ENCODE data around the gene ADORA2B.
A peak's percentile ranks its signal among the peaks of the same experiment; 100 is the strongest.
"Not testable (repeated sequence)": the region's sequence is repeated elsewhere in the genome, so short reads cannot be mapped to it uniquely, and the experiment has no call there.

The ADORA2B gene

DNA sequence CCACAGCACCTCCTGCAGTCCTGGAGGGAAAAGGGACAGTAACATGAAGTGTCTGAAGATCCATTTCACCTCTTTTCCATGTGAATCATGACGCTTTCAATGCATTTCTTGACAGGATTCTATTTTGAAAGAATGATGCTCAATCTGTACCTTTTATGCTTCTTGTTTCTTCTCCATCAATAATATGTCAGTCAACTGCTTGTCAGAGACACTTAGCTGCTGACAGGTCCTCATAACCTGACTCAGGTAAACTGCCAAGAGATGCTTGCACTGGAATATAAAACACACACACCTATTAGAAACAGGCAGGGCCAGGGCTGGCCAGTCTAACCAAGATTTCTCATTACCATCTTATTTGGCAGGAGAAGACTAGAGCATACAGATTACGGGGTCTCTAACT, 33.0 kb downstream of the ADORA2B start:
- in situ Hi-C loops (cut with MboI; ENCODE audit: low pct_unique_long_range_greater_than_20kb, low sequenced_read_pairs, unreplicated experiment), result loop anchor here (25.0 kb wide), 1 partner anchor 141 kb away; no protein-coding TSS in a partner anchor
- TF ChIP-seq, protein P1, sequence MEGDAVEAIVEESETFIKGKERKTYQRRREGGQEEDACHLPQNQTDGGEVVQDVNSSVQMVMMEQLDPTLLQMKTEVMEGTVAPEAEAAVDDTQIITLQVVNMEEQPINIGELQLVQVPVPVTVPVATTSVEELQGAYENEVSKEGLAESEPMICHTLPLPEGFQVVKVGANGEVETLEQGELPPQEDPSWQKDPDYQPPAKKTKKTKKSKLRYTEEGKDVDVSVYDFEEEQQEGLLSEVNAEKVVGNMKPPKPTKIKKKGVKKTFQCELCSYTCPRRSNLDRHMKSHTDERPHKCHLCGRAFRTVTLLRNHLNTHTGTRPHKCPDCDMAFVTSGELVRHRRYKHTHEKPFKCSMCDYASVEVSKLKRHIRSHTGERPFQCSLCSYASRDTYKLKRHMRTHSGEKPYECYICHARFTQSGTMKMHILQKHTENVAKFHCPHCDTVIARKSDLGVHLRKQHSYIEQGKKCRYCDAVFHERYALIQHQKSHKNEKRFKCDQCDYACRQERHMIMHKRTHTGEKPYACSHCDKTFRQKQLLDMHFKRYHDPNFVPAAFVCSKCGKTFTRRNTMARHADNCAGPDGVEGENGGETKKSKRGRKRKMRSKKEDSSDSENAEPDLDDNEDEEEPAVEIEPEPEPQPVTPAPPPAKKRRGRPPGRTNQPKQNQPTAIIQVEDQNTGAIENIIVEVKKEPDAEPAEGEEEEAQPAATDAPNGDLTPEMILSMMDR (IDR thresholded peaks at IDR 0.05; ENCODE audit: extremely low read depth, insufficient read depth, missing control alignments), result no peak
- DNase-seq (ENCODE audit: low spot score), result no peak

DNA sequence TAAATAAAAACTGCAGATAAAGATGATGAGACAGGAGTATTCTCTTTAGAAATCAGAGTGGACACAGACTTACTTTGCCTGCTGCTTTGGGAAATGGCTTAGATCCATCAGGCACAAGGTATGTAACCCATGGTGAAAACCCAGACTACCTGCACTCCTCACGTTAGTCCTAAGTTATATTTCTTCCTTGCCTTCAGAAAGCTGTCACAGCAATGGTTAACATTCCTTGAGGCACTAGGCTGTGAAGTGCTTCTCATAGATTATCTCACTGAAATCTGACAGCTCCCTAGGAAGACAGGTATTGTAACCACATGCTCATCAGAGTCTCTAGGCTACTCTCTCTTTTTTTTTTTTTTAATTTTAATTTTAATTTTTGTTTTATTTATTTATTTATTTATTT, 33.7 kb downstream of the ADORA2B start:
- in situ Hi-C loops (cut with MboI; ENCODE audit: low pct_unique_long_range_greater_than_20kb, low sequenced_read_pairs, unreplicated experiment), result loop anchor here (25.0 kb wide), 1 partner anchor 141 kb away; no protein-coding TSS in a partner anchor
- DNase-seq (ENCODE audit: low spot score), result no peak
- TF ChIP-seq, protein P1 (IDR thresholded peaks at IDR 0.05; ENCODE audit: extremely low read depth, insufficient read depth, missing control alignments), result no peak

DNA sequence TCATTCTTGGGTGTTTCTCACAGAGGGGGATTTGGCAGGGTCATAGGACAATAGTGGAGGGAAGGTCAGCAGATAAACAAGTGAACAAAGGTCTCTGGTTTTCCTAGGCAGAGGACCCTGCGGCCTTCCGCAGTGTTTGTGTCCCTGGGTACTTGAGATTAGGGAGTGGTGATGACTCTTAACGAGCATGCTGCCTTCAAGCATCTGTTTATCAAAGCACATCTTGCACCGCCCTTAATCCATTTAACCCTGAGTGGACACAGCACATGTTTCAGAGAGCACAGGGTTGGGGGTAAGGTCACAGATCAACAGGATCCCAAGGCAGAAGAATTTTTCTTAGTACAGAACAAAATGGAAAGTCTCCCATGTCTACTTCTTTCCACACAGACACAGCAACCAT, 34.1 kb downstream of the ADORA2B start:
- in situ Hi-C loops (cut with MboI; ENCODE audit: low pct_unique_long_range_greater_than_20kb, low sequenced_read_pairs, unreplicated experiment), result loop anchor here (25.0 kb wide), 1 partner anchor 142 kb away; no protein-coding TSS in a partner anchor
- not testable (repeated sequence) for DNase-seq (ENCODE audit: low spot score)

DNA sequence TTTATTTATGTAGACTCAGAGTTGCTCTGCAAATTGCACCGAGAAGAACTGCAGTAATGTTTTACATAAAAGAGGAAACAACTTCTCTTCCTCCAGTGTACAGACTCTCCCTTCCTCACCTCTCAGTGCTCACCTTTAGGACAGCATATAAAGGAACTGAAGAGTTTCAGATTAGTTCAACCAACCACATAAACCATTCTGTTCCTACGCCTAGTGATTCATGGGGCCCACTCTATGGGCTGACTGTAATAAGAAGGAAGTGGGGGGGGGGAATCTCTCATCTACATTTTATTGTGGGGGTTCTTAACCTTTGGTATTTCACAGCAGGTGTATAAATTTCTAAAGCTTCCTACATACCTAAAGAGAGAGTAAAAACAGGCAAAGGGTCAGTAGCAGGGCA, 36.3 kb downstream of the ADORA2B start:
- DNase-seq (ENCODE audit: low spot score), result peak; percentile 60
- in situ Hi-C loops (cut with MboI; ENCODE audit: low pct_unique_long_range_greater_than_20kb, low sequenced_read_pairs, unreplicated experiment), result loop anchor here (25.0 kb wide), 1 partner anchor 144 kb away; no protein-coding TSS in a partner anchor
- TF ChIP-seq, protein P1 (IDR thresholded peaks at IDR 0.05; ENCODE audit: extremely low read depth, insufficient read depth, missing control alignments), result no peak

DNA sequence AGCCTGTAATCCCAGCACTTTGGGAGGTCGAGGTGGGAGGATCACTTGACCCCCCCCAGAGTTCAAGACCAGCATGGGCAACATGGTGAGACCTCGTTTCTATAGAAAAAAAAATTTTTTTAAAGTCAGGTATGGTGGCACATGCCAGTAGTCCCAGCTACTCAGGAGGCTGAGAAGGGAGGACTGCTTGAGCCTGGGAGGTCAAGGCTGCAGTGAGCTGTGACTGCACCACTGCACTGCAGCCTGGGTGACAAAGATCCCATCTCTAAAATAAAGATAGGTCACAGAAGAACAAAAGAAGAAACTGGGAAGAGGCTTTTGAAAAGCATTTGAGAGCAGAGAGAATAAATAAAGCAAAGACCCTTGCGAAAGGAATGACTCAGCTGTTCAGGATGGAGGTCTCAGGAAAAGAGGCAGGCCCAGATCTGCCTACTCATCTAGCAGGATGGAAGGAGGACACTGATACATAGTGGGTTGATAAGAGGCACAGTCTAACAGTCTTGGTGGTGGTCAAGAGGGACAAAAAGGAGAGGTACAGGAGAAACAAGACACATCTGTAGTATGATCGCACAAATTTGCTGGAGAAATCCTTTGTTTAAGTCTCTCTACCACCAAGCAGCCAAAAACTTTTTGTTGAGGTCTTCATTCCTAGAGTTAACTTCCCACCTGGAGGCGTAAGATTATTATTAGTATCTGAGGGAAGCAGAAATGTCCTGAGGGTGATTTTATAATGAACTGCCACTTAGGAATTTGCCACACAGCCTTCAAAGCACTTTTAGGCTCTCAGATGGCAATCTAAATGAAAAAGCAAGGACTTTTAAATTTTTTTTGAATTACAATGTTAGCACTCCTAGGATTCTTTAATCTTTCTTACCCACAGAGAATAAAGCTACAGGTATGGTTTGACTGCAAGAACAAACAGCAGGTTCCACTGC, 37.0 kb downstream of the ADORA2B start:
- TF ChIP-seq, protein P1 (IDR thresholded peaks at IDR 0.05; ENCODE audit: extremely low read depth, insufficient read depth, missing control alignments), result no peak
- DNase-seq (ENCODE audit: low spot score), result no peak
- in situ Hi-C loops (cut with MboI; ENCODE audit: low pct_unique_long_range_greater_than_20kb, low sequenced_read_pairs, unreplicated experiment), result loop anchor here (25.0 kb wide), 1 partner anchor 145 kb away; no protein-coding TSS in a partner anchor

DNA sequence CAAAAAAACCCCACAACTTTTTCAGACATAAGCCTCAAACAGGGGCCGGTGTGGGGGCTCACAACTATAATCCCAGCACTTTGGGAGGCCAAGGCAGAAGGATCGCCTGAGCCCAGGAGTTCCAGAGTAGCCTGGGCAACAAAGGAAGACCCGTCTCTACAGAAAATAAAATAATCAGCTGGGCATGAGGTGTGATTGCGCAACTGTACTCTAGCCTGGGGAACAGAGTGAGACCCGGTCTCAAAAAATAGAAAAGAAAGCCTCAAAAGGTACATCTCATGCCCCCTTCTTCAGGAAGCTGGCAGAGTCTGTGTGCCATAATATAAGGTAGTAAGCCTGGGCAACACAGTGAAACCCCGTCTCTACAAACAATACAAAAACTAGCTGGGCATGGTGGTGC, 51.4 kb downstream of the ADORA2B start:
- no peak for DNase-seq (ENCODE audit: low spot score)
- TF ChIP-seq, protein P1 (IDR thresholded peaks at IDR 0.05; ENCODE audit: extremely low read depth, insufficient read depth, missing control alignments), result no peak
- in situ Hi-C loops (cut with MboI; ENCODE audit: low pct_unique_long_range_greater_than_20kb, low sequenced_read_pairs, unreplicated experiment), result loop anchor here (25.0 kb wide), 1 partner anchor 159 kb away; no protein-coding TSS in a partner anchor

DNA sequence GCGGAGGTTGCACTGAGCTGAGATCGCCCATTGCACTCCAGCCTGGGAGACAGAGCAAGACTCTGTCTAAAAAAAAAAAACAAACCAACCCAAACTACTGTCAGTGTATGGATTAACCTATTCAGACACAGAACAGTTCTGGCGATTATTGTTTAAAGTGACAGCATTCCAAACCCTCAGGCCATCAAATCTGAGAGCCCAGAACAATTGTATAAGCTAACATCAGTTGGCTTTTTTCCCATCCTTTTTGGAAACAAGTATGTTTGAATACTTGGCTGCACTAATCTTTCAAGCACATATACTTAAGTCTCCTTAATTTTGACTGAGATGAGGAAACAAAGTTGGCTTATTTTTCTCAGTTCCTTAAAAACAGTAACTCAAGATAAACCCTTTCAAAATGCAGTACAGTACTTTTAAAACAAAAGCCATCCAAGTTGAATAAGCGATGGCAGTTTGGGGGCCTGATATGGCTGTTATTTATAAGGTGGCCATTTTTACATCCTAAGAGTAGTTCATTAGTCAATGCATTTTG, 53.2 kb downstream of the ADORA2B start:
- DNase-seq (ENCODE audit: low spot score), result no peak
- in situ Hi-C loops (cut with MboI; ENCODE audit: low pct_unique_long_range_greater_than_20kb, low sequenced_read_pairs, unreplicated experiment), result loop anchor here (25.0 kb wide), 1 partner anchor 161 kb away; no protein-coding TSS in a partner anchor
- TF ChIP-seq, protein P1 (IDR thresholded peaks at IDR 0.05; ENCODE audit: extremely low read depth, insufficient read depth, missing control alignments), result no peak
